ENCODE results near the gene CLEC16A. TPM values are rescaled to one million over a fixed set of nuclear protein-coding genes. Genes with fewer than 3 reads are reported as not detected.

The CLEC16A gene
- polyA plus RNA-seq, 3 donors = 3.4 to 12.0 (median 5.8) TPM

- H3K36me3 ChIP-seq (replicated peaks in 1 of 2; ENCODE audit: control insufficient read depth in 1 of 2, insufficient read depth in 2 of 2, low read length in 2 of 2) = peaks cover 57 to 79% of the 10 kb centered on the region in 2 donors
These were observed 47.6 kb upstream of the CLEC16A start for GRCh38 chr16:10896723-10897122.

GRCh38 chr16:10897134-10897533 lies 47.2 kb upstream of the CLEC16A start:
- Histone ChIP-seq H3K27ac (ENCODE audit: low read depth in 1 of 2, low read length in 2 of 2) (peak overlapping the region; percentile 74 to 77), H3K79me2 (ENCODE audit: insufficient read depth, low read length) (peaks cover 71% of the 10 kb centered on the region)

More at GRCh38 chr16:10896723-10897122, 47.6 kb upstream of the CLEC16A start:
- Histone ChIP-seq H3K27ac (ENCODE audit: low read depth in 1 of 2, low read length in 2 of 2) (peak overlapping the region; percentile 74 to 77), H3K9ac (ENCODE audit: insufficient read depth, low read length, poor library complexity, severe bottlenecking) (peak overlapping the region; percentile 6), H3K79me2 (ENCODE audit: insufficient read depth, low read length) (peaks cover 73% of the 10 kb centered on the region), H3K27me3 (ENCODE audit: control insufficient read depth in 2 of 2, insufficient read depth in 2 of 2, low read length in 2 of 2) (no peaks in the 10 kb centered on the region), H2AFZ (ENCODE audit: insufficient read depth, low read depth, low read length, poor library complexity, severe bottlenecking) (no peak overlapping the region), H4K20me1 (ENCODE audit: insufficient read depth, low read length) (peaks cover 78% of the 10 kb centered on the region), H3K4me1 (ENCODE audit: control insufficient read depth in 1 of 2, insufficient read depth in 2 of 2, low read length in 2 of 2) (peaks cover 59 to 63% of the 10 kb centered on the region in 2 donors), H3K4me3 (replicated peaks in 1 of 3; ENCODE audit: low read depth in 2 of 3, low read length in 3 of 3) (peak overlapping the region in 1 of 3 experiments; percentile 55), H3K9me3 (replicated peaks in 1 of 2; ENCODE audit: control insufficient read depth in 1 of 2, insufficient read depth in 1 of 2, low read length in 2 of 2) (no peaks in the 10 kb centered on the region), H3K4me2 (replicated peaks; ENCODE audit: extremely low read depth, low read length, poor library complexity, severe bottlenecking) (peak overlapping the region; percentile 50)
- Mint-ChIP-seq H3K27ac (peak overlapping the region; percentile 87 to 97 (median 91)), H3K4me1 (peaks cover 59% of the 10 kb centered on the region), H3K4me3 (peak overlapping the region in 1 of 2 donors; percentile 74), H3K27me3 (ENCODE audit: low read depth in 3 of 3) (peaks cover 0 to 3% (median 0%) of the 10 kb centered on the region in 3 donors), H3K9me3 (peaks cover 0 to 3% (median 0%) of the 10 kb centered on the region in 7 donors), H3K36me3 (peaks cover 72 to 83% of the 10 kb centered on the region in 2 donors)
- WGBS (ENCODE audit: insufficient coverage) = no CpG with 5 or more reads among the region's 2 CpGs
- DNase-seq = peak; percentile 54 to 87 (median 63)
- no peak for TF ChIP-seq CTCF (IDR thresholded peaks at IDR 0.05)
- intact Hi-C loops (cut with micrococcal nuclease) = loop anchor here (5.0 to 10.0 kb wide), 2 partner anchors 34 to 152 kb away; partner anchors contain the start of gene NUBP1 (in 1 of the 2)

More at GRCh38 chr16:10897134-10897533, 47.2 kb upstream of the CLEC16A start:
- H4K20me1 ChIP-seq (ENCODE audit: insufficient read depth, low read length) = peaks cover 81% of the 10 kb centered on the region
- H3K9me3 Mint-ChIP-seq = peaks cover 0 to 2% (median 0%) of the 10 kb centered on the region in 7 donors
- H3K36me3 ChIP-seq (replicated peaks in 1 of 2; ENCODE audit: control insufficient read depth in 1 of 2, insufficient read depth in 2 of 2, low read length in 2 of 2) = peaks cover 61 to 83% of the 10 kb centered on the region in 2 donors
- H2AFZ ChIP-seq (ENCODE audit: insufficient read depth, low read depth, low read length, poor library complexity, severe bottlenecking) = no peak overlapping the region
- intact Hi-C loops (cut with micrococcal nuclease) = loop anchor here (5.0 to 10.0 kb wide), 2 partner anchors 35 to 152 kb away; partner anchors contain the start of gene NUBP1 (in 1 of the 2)
- H3K4me1 Mint-ChIP-seq = peaks cover 55% of the 10 kb centered on the region
- no peaks in the 10 kb centered on the region for H3K9me3 ChIP-seq (replicated peaks in 1 of 2; ENCODE audit: control insufficient read depth in 1 of 2, insufficient read depth in 1 of 2, low read length in 2 of 2)
- H3K36me3 Mint-ChIP-seq = peaks cover 75 to 84% of the 10 kb centered on the region in 2 donors
- peak overlapping the region; percentile 50 for H3K4me2 ChIP-seq (replicated peaks; ENCODE audit: extremely low read depth, low read length, poor library complexity, severe bottlenecking)
- H3K4me1 ChIP-seq (ENCODE audit: control insufficient read depth in 1 of 2, insufficient read depth in 2 of 2, low read length in 2 of 2) = peaks cover 55 to 59% of the 10 kb centered on the region in 2 donors
- H3K27me3 Mint-ChIP-seq (ENCODE audit: low read depth in 3 of 3) = peaks cover 0 to 3% (median 0%) of the 10 kb centered on the region in 3 donors
- H3K9ac ChIP-seq (ENCODE audit: insufficient read depth, low read length, poor library complexity, severe bottlenecking) = peak overlapping the region; percentile 6
- no CpG with 5 or more reads among the region's 5 CpGs for WGBS (ENCODE audit: insufficient coverage)
- no peak for TF ChIP-seq CTCF (IDR thresholded peaks at IDR 0.05)
- H3K27me3 ChIP-seq (ENCODE audit: control insufficient read depth in 2 of 2, insufficient read depth in 2 of 2, low read length in 2 of 2) = no peaks in the 10 kb centered on the region
- DNase-seq = peak in 2 of 3 donors; percentile 42 to 63
- peak overlapping the region in 1 of 2 donors; percentile 74 for H3K4me3 Mint-ChIP-seq
- H3K4me3 ChIP-seq (replicated peaks in 1 of 3; ENCODE audit: low read depth in 2 of 3, low read length in 3 of 3) = peak overlapping the region in 1 of 3 experiments; percentile 55
- peak overlapping the region; percentile 87 to 97 (median 91) for H3K27ac Mint-ChIP-seq

Data from CD14-positive monocyte (primary cell).